Measurements from ENCODE around the gene MAGEL2. TPM values are rescaled to one million over a fixed set of nuclear protein-coding genes. Genes with fewer than 3 reads are reported as not detected.

MAGEL2 gene
- total RNA-seq (2014; rRNA removed; shearing (Covaris generic); ENCODE audit: low replicate concordance): not detected in 2 replicates

DNA sequence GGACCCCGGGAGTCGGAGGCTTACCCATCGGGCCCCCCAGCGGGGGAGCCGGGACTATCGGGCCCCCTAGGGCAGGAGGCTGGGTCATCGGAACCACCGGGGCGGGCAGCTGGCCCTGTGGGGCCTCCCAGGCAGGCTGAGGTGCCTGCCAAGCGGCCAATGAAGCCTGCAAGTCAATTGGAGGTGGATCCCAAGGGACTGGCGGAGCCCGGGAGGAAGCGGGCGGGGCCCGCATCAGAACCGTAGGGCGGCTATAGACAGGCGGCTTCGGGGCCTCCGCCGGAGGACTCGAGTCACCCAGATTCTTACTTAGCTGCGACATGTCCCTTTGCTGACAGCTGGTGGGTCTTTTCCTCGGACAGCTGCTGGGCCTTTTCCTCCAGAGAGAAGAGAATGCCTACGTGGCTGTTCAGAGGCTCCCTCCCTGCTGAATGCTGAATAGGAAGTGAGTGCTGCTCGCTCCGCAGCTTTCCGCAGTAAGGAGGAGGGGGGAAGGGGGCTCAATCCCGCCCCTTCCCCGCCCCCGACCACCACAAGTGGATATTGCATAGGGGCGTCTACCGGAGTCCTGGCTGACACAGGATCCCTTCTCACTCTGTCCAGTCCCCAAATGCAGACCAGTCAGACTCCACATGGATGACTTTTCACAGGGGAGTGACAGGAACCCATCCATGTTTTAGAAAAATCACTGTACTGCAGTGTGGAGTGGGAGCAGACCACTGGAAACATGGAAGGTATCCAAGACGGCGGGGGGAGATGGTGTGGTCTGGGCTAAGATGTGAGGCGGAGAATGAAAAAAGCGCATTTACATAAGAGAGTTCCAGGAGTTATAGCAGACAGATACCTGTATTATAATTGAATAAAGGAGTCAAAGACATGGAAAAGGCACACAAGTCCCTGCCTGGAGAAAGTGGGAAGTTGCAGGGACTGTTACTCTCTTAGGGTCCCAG lies at the start of gene MAGEL2:
Gene MAGEL2, minus strand, starts transcription at position 447 of the 950 bp plus-strand sequence. Its CDS starts 125 bp downstream, at position 322.
- in situ Hi-C loops (cut with HindIII; ENCODE audit: low pct_unique_long_range_greater_than_20kb, low sequenced_read_pairs): no loop called here
- no peak for DNase-seq (ENCODE audit: low read depth)

GRCh38 chr15:23695282-23695681 lies 47.6 kb upstream of the MAGEL2 start:
- no peak for DNase-seq (ENCODE audit: low read depth)
- in situ Hi-C loops (cut with HindIII; ENCODE audit: low pct_unique_long_range_greater_than_20kb, low sequenced_read_pairs): no loop called here

GRCh38 chr15:23694592-23694991 lies 46.9 kb upstream of the MAGEL2 start:
- in situ Hi-C loops (cut with HindIII; ENCODE audit: low pct_unique_long_range_greater_than_20kb, low sequenced_read_pairs): no loop called here
- no peak for DNase-seq (ENCODE audit: low read depth)

DNA sequence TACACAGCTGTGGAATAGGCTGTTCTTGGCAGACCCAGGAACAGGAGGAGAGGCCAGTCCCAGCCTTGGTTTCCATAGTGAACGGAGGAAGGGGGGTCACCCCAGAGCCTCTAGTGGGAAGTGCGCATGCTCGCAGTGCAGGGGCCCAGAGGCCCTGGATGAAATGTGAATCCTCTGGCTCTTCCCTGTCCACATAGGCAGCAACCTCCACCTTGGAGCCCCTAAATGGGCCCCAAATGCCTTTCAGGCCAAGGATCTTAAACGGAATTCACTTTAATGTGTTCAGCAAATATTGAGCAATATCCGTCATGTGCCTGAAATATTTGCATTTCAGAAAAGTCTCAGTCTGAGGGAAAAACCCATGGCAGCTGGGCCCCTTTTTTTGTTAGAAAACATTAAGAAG lies 42.8 kb upstream of the MAGEL2 start:
- no peak for DNase-seq (ENCODE audit: low read depth)
- in situ Hi-C loops (cut with HindIII; ENCODE audit: low pct_unique_long_range_greater_than_20kb, low sequenced_read_pairs): no loop called here

DNA sequence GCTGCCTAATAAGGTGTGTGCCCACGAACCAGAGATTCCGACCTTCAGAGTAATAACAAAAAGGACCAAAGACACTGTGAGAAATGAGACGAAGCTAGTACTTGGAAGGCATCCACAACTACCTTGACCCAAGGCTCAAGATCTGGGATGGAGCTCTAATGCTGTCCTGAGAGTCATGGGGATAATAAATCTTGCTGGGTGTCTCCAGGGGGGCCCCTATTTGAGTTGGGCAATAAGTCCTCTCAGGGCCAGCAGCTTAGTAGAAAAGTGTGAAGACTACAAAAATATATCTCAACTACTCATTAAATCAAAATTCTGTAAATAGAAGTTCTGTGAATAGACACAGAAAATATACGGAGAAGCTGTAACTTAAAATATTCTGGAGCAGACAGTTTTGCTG lies 42.3 kb upstream of the MAGEL2 start:
- in situ Hi-C loops (cut with HindIII; ENCODE audit: low pct_unique_long_range_greater_than_20kb, low sequenced_read_pairs): no loop called here
- DNase-seq (ENCODE audit: low read depth): no peak

DNA sequence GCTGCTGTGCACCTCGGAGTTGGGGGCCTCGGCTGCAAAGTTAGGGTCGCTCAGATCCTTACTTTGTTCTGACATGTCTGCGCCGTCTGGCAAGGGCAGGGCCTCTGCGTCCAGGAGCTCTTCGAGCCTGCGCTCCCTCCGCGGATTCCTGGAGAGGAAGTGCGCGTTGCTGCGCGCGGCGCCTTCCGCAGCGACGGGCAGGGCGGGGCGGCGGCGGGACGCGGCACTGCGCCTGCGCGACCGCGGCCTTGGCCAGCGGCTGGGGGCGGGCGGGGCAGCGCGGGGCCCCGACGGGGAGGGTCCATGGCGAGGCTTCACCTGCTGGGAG lies 39.4 kb upstream of the MAGEL2 start, which contains the start of gene NDN:
Gene NDN, minus strand, starts transcription at position 163 of the 328 bp plus-strand sequence. Its CDS starts 88 bp downstream, at position 75.
- peak; percentile 42 for DNase-seq (ENCODE audit: low read depth)
- in situ Hi-C loops (cut with HindIII; ENCODE audit: low pct_unique_long_range_greater_than_20kb, low sequenced_read_pairs): no loop called here

GRCh38 chr15:23686466-23687142 lies 38.9 kb upstream of the MAGEL2 start:
- DNase-seq (ENCODE audit: low read depth): no peak
- in situ Hi-C loops (cut with HindIII; ENCODE audit: low pct_unique_long_range_greater_than_20kb, low sequenced_read_pairs): no loop called here

DNA sequence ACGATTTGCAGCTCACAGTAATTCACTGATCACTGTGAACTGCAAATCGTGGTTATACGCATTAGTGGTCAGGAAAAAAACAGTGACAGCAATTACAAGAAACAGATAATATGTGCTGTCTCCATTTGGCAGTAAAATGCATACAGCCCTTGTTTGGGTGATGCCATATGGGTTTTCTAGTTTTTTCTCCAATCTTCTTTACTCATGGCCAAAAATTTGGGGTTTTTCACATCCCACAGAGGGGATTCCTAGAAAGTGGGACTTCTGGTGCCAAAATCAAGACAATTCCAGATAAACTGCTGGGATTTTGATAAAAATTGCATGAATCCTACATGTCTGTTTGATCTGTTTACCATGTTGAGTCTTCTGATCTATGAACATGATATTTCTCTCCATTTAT lies 23.8 kb upstream of the MAGEL2 start:
- DNase-seq (ENCODE audit: low read depth): no peak
- in situ Hi-C loops (cut with HindIII; ENCODE audit: low pct_unique_long_range_greater_than_20kb, low sequenced_read_pairs): no loop called here

GRCh38 chr15:23670970-23671369 lies 23.3 kb upstream of the MAGEL2 start:
- in situ Hi-C loops (cut with HindIII; ENCODE audit: low pct_unique_long_range_greater_than_20kb, low sequenced_read_pairs): no loop called here
- no peak for DNase-seq (ENCODE audit: low read depth)

DNA sequence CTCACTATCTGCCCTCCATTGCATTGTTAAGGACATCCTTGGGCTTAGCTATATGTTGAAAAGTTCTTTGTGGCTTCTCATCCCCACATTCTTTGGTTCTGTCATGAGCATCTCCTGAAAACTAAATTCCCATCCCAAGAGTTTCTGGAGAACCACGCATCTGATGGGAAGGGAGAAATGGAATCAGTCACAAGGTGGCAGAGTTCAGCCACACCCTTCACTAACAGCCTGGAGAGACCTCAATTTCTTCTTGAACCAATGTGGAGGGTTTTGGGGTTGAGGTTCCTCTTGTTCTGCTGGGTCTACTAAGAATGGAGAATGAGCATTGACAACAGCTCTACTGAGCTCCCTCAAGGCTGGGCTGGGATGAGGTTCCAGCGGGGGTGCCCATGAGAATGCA lies 15.6 kb upstream of the MAGEL2 start:
- no peak for DNase-seq (ENCODE audit: low read depth)
- in situ Hi-C loops (cut with HindIII; ENCODE audit: low pct_unique_long_range_greater_than_20kb, low sequenced_read_pairs): no loop called here

DNA sequence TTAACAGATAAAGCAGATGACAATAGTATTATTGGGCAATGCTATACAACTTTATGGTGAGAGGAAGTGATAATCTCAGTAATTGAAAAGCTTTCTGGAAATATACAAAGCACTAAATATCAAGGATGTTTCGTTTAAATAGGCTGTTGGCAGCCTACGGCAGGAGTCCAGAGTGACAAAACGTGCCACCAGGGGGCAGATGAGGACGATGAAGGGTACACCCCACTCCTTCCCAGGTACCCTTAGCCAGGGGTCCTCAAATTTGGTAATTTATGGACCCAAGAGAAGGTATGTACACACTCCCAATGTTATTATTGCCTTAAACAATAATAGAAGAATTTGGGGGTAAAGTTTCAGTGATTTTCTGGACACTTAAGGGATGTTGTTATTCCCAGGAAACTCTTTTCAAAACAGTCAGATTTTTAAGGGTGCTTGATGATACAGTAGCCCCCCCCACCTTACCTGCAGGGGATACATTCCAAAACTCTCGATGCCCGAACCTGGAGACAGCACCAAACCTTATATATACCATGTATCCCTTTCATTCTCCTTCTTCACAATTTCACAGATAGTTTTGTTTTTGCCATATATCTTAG lies 1.4 kb upstream of the MAGEL2 start:
- peak; percentile 3 for DNase-seq (ENCODE audit: low read depth)

DNA sequence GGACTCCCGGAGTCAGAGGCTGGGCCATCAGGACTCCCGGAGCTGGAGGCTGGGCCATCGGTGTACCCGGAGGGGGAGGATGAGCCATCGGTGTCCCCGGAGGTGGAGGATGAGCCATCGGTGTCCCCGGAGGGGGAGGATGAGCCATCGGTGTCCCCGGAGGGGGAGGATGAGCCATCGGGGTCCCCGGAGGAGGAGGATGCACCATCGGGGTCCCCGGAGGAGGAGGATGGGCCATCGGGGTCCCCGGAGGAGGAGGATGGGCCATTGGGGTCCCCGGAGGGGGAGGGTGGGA lies 719 bp downstream of the MAGEL2 start:
- in situ Hi-C loops (cut with HindIII; ENCODE audit: low pct_unique_long_range_greater_than_20kb, low sequenced_read_pairs): no loop called here
- no peak for DNase-seq (ENCODE audit: low read depth)

More for the DNA sequence above, 1.4 kb upstream of the MAGEL2 start:
- in situ Hi-C loops (cut with HindIII; ENCODE audit: low pct_unique_long_range_greater_than_20kb, low sequenced_read_pairs): no loop called here

DNA sequence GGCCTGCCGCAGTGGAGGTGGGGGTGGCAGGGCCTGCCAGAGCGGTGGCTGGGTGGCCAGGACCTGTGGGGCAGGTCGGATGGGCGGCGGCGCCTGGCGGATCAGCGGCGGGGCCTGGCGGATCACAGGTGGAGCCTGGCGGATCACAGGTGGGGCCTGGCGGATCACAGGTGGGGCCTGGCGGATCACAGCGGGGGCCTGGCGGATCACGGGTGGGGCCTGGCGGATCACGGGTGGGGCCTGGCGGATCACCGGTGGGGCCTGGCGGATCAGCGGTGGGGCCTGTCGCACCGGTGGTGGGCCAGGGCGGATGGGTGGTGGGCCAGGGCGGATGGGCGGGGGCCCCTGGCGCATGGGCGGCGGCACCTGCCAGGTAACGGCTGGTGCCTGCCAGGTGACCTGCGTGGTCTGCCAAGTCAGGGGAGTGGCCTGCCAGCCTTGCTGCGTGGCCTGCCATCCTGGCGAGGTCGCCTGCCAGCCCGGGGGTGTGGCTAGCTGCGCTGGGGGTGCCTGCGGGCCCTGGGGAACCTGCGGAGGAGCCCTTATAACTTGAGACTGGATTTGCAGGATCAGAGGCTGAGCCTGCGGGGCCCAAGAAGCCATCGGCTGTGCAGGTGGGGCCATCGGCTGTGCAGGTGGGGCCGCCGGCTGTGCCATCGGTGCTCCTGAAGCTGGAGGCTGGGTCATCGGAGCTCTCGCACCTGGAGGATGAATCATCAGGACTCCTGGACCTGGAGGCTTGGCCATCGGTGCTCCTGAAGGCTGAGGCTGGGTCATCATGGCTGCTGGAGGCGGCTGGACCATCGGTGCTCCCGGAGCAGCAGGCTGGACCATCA lies 1.3 kb downstream of the MAGEL2 start:
- in situ Hi-C loops (cut with HindIII; ENCODE audit: low pct_unique_long_range_greater_than_20kb, low sequenced_read_pairs): no loop called here
- no peak for DNase-seq (ENCODE audit: low read depth)

DNA sequence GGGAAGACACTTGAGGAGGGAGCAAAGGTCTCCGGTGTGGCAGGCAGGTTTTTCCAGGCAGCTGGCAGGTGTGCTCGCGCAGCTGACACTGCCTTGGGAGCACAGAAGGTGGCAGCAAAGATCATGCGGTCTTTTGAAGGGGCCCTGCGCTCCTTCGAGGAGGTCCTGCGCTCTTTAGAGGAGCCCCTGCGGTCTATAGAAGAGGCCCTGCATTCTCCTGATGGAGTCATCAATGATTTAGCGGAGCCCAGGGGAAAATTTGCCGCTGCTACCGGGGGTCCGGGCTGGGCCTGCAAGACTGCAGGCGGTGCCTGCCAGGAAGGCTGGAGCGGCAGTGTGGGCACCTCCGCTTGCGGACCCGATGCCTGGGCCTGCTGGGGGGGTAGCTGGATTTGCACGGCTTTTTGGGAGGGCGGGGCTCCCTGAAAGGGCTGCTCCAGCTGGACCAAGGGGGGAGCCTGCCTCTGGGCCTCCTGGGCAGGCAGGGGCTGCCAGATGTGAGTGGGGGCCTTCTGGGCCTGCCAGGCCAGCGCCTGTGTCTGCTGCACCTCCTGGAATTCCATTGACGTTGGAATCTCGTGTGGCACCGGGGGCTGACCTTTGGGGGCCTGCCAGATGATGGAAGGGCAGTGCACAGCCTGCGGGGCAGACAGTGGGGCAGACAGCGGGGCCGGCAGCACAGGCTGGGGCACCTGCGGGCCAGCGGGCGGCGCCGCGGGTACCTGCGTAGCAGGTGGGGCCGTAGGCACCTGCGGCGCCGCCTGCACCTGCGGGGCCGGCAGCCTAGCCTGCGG lies 2.1 kb downstream of the MAGEL2 start:
- in situ Hi-C loops (cut with HindIII; ENCODE audit: low pct_unique_long_range_greater_than_20kb, low sequenced_read_pairs): no loop called here
- no peak for DNase-seq (ENCODE audit: low read depth)

DNA sequence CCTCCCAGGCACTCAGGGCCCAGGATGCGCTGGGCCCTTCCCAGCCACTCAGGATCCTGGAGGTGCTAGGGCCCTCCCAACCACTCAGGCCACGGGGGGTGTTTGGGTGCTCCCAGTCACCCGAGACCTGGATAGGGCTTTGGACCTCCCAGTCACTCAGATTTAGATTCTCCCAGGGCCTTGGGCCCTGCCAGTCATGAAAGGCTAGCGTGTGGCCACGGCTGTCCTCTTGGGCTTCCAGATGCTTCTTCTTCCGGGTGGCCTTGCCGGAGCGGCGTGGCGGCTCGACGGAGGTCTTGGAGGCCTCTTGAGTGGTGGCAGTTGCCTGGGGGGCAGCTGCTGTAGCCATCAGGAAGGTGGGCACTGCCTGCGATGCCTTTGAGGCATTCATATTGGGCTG lies 2.8 kb downstream of the MAGEL2 start:
- no peak for DNase-seq (ENCODE audit: low read depth)
- in situ Hi-C loops (cut with HindIII; ENCODE audit: low pct_unique_long_range_greater_than_20kb, low sequenced_read_pairs): no loop called here

GRCh38 chr15:23642413-23643044 lies 5.1 kb downstream of the MAGEL2 start:
- in situ Hi-C loops (cut with HindIII; ENCODE audit: low pct_unique_long_range_greater_than_20kb, low sequenced_read_pairs): no loop called here
- peak; percentile 39 for DNase-seq (ENCODE audit: low read depth)

DNA sequence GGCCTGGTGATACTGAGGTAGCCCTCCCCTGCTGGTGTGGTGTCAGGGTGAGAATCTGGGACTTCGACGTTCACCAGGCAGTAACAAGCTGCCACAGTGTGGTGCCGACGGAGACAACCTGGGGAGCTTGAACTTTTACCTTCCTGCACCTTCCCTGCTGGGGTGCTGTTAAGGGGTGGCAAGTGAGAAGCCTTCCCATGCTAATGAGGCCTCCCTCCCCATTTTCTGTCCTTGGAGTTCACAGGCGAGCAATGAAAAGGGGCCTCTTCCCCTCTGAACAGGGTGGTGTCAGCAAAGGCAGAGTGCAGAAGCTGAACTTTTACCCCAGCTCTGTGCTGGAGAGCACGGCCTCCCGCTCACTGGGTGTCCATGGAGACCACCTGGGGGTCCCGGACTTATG lies 13.5 kb downstream of the MAGEL2 start:
- DNase-seq (ENCODE audit: low read depth): no peak
- in situ Hi-C loops (cut with HindIII; ENCODE audit: low pct_unique_long_range_greater_than_20kb, low sequenced_read_pairs): no loop called here

Data from Caki2 (cell line).